Measurements from ENCODE around the gene AP3B1. TPM values are rescaled to one million over a fixed set of nuclear protein-coding genes. Genes with fewer than 3 reads are reported as not detected.

AP3B1 gene
- polyA plus RNA-seq, 3 donors: 20.3 to 39.8 (median 24.9) TPM

DNA sequence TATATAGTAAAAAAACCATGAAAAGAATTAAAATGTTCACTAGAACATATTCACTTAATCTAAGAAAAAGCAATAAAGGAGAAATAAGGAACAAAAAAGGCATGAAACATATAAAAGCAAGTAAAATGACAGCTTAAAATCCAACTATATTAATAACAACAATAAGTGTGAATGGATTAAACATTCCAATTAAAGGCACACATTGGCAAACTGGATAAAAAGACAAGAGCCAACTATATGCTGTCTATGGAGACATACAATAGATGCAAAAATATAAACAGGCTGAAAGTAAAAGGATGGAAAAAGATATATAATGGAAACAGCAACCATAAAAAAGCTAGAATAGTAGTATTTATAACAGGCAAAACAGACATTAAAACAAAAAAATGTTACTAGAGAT, 70.1 kb downstream of the AP3B1 start:
- no peak overlapping the region for H3K27ac ChIP-seq (ENCODE audit: low read depth in 1 of 2, low read length in 2 of 2)
- Mint-ChIP-seq H3K36me3 (peaks cover 39 to 53% of the 10 kb centered on the region in 2 donors), H3K4me1 (peaks cover 12% of the 10 kb centered on the region), H3K9me3 (peaks cover 0 to 4% (median 0%) of the 10 kb centered on the region in 7 donors), H3K27me3 (ENCODE audit: low read depth in 3 of 3) (no peaks in the 10 kb centered on the region), H3K4me3 (no peak overlapping the region), H3K27ac (peak overlapping the region in 1 of 7 donors; percentile 24)
- H3K9ac ChIP-seq (ENCODE audit: insufficient read depth, low read length, poor library complexity, severe bottlenecking): no peak overlapping the region
- peaks cover 29 to 57% of the 10 kb centered on the region in 2 donors for H3K36me3 ChIP-seq (replicated peaks in 1 of 2; ENCODE audit: control insufficient read depth in 1 of 2, insufficient read depth in 2 of 2, low read length in 2 of 2)
- peaks cover 43% of the 10 kb centered on the region for H4K20me1 ChIP-seq (ENCODE audit: insufficient read depth, low read length)
- no peak overlapping the region for H2AFZ ChIP-seq (ENCODE audit: insufficient read depth, low read depth, low read length, poor library complexity, severe bottlenecking)
- no peak overlapping the region for H3K4me3 ChIP-seq (replicated peaks in 1 of 3; ENCODE audit: low read depth in 2 of 3, low read length in 3 of 3)
- no peak overlapping the region for H3K4me2 ChIP-seq (replicated peaks; ENCODE audit: extremely low read depth, low read length, poor library complexity, severe bottlenecking)
- no peaks in the 10 kb centered on the region for H3K27me3 ChIP-seq (ENCODE audit: control insufficient read depth in 2 of 2, insufficient read depth in 2 of 2, low read length in 2 of 2)
- H3K79me2 ChIP-seq (ENCODE audit: insufficient read depth, low read length): peaks cover 18% of the 10 kb centered on the region
- intact Hi-C loops (cut with micrococcal nuclease): no loop called here
- TF ChIP-seq, protein P1, sequence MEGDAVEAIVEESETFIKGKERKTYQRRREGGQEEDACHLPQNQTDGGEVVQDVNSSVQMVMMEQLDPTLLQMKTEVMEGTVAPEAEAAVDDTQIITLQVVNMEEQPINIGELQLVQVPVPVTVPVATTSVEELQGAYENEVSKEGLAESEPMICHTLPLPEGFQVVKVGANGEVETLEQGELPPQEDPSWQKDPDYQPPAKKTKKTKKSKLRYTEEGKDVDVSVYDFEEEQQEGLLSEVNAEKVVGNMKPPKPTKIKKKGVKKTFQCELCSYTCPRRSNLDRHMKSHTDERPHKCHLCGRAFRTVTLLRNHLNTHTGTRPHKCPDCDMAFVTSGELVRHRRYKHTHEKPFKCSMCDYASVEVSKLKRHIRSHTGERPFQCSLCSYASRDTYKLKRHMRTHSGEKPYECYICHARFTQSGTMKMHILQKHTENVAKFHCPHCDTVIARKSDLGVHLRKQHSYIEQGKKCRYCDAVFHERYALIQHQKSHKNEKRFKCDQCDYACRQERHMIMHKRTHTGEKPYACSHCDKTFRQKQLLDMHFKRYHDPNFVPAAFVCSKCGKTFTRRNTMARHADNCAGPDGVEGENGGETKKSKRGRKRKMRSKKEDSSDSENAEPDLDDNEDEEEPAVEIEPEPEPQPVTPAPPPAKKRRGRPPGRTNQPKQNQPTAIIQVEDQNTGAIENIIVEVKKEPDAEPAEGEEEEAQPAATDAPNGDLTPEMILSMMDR (IDR thresholded peaks at IDR 0.05): no peak
- no peak for DNase-seq
- no peaks in the 10 kb centered on the region for H3K9me3 ChIP-seq (replicated peaks in 1 of 2; ENCODE audit: control insufficient read depth in 1 of 2, insufficient read depth in 1 of 2, low read length in 2 of 2)
- peaks cover 7 to 11% of the 10 kb centered on the region in 2 donors for H3K4me1 ChIP-seq (ENCODE audit: control insufficient read depth in 1 of 2, insufficient read depth in 2 of 2, low read length in 2 of 2)

DNA sequence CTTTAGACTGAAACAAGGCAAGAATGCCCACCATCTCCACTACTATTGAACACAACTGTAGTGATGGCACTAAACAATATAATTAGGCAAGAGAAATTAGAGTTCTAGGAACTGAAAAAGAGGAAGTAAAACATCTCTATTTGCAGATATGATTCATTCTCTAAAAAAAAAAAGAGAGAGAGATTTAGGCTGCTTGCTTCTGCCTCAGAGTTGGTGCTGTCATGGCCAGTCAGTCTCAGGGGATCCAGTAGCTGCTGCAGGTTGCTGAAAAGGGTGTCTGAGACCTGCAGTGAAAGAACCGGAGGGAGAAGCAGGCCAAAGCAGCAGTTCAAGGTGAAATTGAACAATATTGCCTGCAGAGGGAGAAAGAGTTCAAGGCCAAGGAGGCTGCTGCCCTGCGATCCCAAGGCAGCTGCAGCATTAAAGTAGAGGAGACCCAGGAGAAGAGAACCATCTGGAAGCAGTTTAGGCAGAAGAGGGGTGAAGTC, 72.5 kb downstream of the AP3B1 start:
- Histone ChIP-seq H3K4me2 (replicated peaks; ENCODE audit: extremely low read depth, low read length, poor library complexity, severe bottlenecking) (peak overlapping the region; percentile 10), H3K4me1 (ENCODE audit: control insufficient read depth in 1 of 2, insufficient read depth in 2 of 2, low read length in 2 of 2) (peaks cover 7 to 11% of the 10 kb centered on the region in 2 donors), H3K27ac (ENCODE audit: low read depth in 1 of 2, low read length in 2 of 2) (peak overlapping the region in 1 of 2 donors; percentile 64), H4K20me1 (ENCODE audit: insufficient read depth, low read length) (peaks cover 20% of the 10 kb centered on the region), H3K27me3 (ENCODE audit: control insufficient read depth in 2 of 2, insufficient read depth in 2 of 2, low read length in 2 of 2) (no peaks in the 10 kb centered on the region), H3K36me3 (replicated peaks in 1 of 2; ENCODE audit: control insufficient read depth in 1 of 2, insufficient read depth in 2 of 2, low read length in 2 of 2) (peaks cover 25 to 55% of the 10 kb centered on the region in 2 donors), H3K9ac (ENCODE audit: insufficient read depth, low read length, poor library complexity, severe bottlenecking) (no peak overlapping the region), H3K79me2 (ENCODE audit: insufficient read depth, low read length) (peaks cover 7% of the 10 kb centered on the region), H3K4me3 (replicated peaks in 1 of 3; ENCODE audit: low read depth in 2 of 3, low read length in 3 of 3) (no peak overlapping the region), H3K9me3 (replicated peaks in 1 of 2; ENCODE audit: control insufficient read depth in 1 of 2, insufficient read depth in 1 of 2, low read length in 2 of 2) (no peaks in the 10 kb centered on the region), H2AFZ (ENCODE audit: insufficient read depth, low read depth, low read length, poor library complexity, severe bottlenecking) (no peak overlapping the region)
- Mint-ChIP-seq H3K4me1 (peaks cover 12% of the 10 kb centered on the region), H3K36me3 (peaks cover 45 to 51% of the 10 kb centered on the region in 2 donors), H3K9me3 (peaks cover 0 to 4% (median 0%) of the 10 kb centered on the region in 7 donors), H3K27ac (peak overlapping the region; percentile 30 to 89 (median 82)), H3K4me3 (peak overlapping the region in 1 of 2 donors; percentile 59), H3K27me3 (ENCODE audit: low read depth in 3 of 3) (no peaks in the 10 kb centered on the region)
- TF ChIP-seq, protein P1 (IDR thresholded peaks at IDR 0.05): no peak
- DNase-seq: peak; percentile 46 to 67 (median 61)
- WGBS (ENCODE audit: insufficient coverage): 61% methylated on average over 2 of the region's 2 CpGs
- intact Hi-C loops (cut with micrococcal nuclease): no loop called here
